LNCaP clone FGC (cell line): Measurements from ENCODE around the gene GALP.
"Not testable (repeated sequence)": the region's sequence is repeated elsewhere in the genome, so short reads cannot be mapped to it uniquely, and the experiment has no call there.

ENCODE experiments used
- DNase-seq: peaks from one replicate; pipeline ENCODE4 v3.0.0-alpha.2; 2011; ENCODE audit warnings: low read depth
- H3K4me3 ChIP-seq: 2 replicates; pipeline ENCODE4 v1.5.1; 2011; ENCODE audit warnings: mild to moderate bottlenecking, low read depth, low read length, control low read depth
- CTCF ChIP-seq: IDR thresholded peaks from 2 replicates; pipeline ENCODE4 v1.5.1; 2012; ENCODE audit warnings: mild to moderate bottlenecking; ENCODE audit not compliant: control insufficient read depth, insufficient read depth; ENCODE audit errors: extremely low read depth

The GALP gene

GRCh38 chr19:56201973-56202372 lies 26.2 kb downstream of the GALP start, which contains the start of gene ZSCAN5C:
ZSCAN5C (plus strand) TSS chr19:56202273; CDS start chr19:56205914, 3,641 bp downstream.
- H3K4me3 ChIP-seq: no peak within 1 kb of the TSS
- TF ChIP-seq CTCF: no peak
- DNase-seq: no peak

GRCh38 chr19:56207581-56207980 lies 31.8 kb downstream of the GALP start:
- not testable (repeated sequence) for DNase-seq, H3K4me3 ChIP-seq

- no peak for TF ChIP-seq CTCF
- DNase-seq: no peak
- H3K4me3 ChIP-seq: no peak overlapping the region
Observed at GRCh38 chr19:56209091-56209490, 33.3 kb downstream of the GALP start.

- not testable (repeated sequence) for H3K4me3 ChIP-seq, DNase-seq
Observed at GRCh38 chr19:56210036-56210435, 34.2 kb downstream of the GALP start.

- no peak overlapping the region for H3K4me3 ChIP-seq
- DNase-seq: no peak
- no peak for TF ChIP-seq CTCF
Observed at GRCh38 chr19:56211718-56212117, 35.9 kb downstream of the GALP start.

GRCh38 chr19:56217039-56217949 lies 41.5 kb downstream of the GALP start:
- no peak for TF ChIP-seq CTCF
- no peak overlapping the region for H3K4me3 ChIP-seq
- no peak for DNase-seq

GRCh38 chr19:56218961-56219360 lies 43.2 kb downstream of the GALP start:
- H3K4me3 ChIP-seq: no peak overlapping the region
- DNase-seq: no peak
- TF ChIP-seq CTCF: no peak

- DNase-seq: not testable (repeated sequence)
Observed at GRCh38 chr19:56221442-56221841, 45.6 kb downstream of the GALP start.

GRCh38 chr19:56221851-56222250 lies 46.0 kb downstream of the GALP start:
- no peak for TF ChIP-seq CTCF
- no peak overlapping the region for H3K4me3 ChIP-seq
- DNase-seq: no peak

More at GRCh38 chr19:56221442-56221841, 45.6 kb downstream of the GALP start:
- not testable (repeated sequence) for H3K4me3 ChIP-seq
